Aorta (tissue), 5 donors: ENCODE measurements around the gene C19orf18. TPM values are rescaled to one million over a fixed set of nuclear protein-coding genes. Genes with fewer than 3 reads are reported as not detected.
A peak's percentile ranks its signal among the peaks of the same experiment; 100 is the strongest.
"Not testable (repeated sequence)": the region's sequence is repeated elsewhere in the genome, so short reads cannot be mapped to it uniquely, and the experiment has no call there.

Experiments used
- ATAC-seq: fragments of 200-7000 bp; cut with Tn5 transposase; one replicate; pipeline ENCODE4 v1.9.1; 2022; ENCODE audit warnings: moderate library complexity; ENCODE audit not compliant: low FRiP score
- DNase-seq, 2 donors: peaks; one replicate each; pipeline ENCODE4 v3.0.0-alpha.2; 2020
- H3K27ac ChIP-seq, 2 donors: one replicate each; pipeline ENCODE4 v1.5.1; 2013; ENCODE audit warnings: low read length in 2 of 2, mild to moderate bottlenecking in 2 of 2, moderate library complexity in 2 of 2, control low read depth in 1 of 2, inconsistent platforms in 1 of 2, low read depth in 1 of 2
- H3K27me3 ChIP-seq, 2 donors: one replicate each; pipeline ENCODE4 v1.6.1; 2013; ENCODE audit warnings: control low read depth in 1 of 2, low read length in 1 of 2, mild to moderate bottlenecking in 1 of 2, moderate library complexity in 1 of 2; ENCODE audit not compliant: insufficient read depth in 2 of 2, control insufficient read depth in 1 of 2
- H3K36me3 ChIP-seq, 2 donors: one replicate each; pipeline ENCODE4 v1.6.1; 2013; ENCODE audit warnings: control low read depth in 1 of 2, low read length in 1 of 2, mild to moderate bottlenecking in 1 of 2; ENCODE audit not compliant: insufficient read depth in 2 of 2, control insufficient read depth in 1 of 2
- H3K4me1 ChIP-seq, 2 donors: one replicate each; pipeline ENCODE4 v1.6.1; 2013; ENCODE audit warnings: low read length in 2 of 2, control low read depth in 1 of 2, mild to moderate bottlenecking in 1 of 2, moderate library complexity in 1 of 2; ENCODE audit not compliant: insufficient read depth in 2 of 2, control insufficient read depth in 1 of 2
- H3K4me3 ChIP-seq, 2 donors: one replicate each; pipeline ENCODE4 v1.5.1; 2013; ENCODE audit warnings: low read length in 2 of 2, control low read depth in 1 of 2, mild to moderate bottlenecking in 1 of 2
- H3K9me3 ChIP-seq: one replicate; pipeline ENCODE4 v1.6.1; 2013; ENCODE audit warnings: mild to moderate bottlenecking, low read length; ENCODE audit not compliant: control insufficient read depth
- WGBS, 2 donors: extraction: QIAGEN DNeasy Blood & Tissue Kit; methylation state at CpG; one replicate each; pipeline ENCODE4 v1.1.7; 2013; 5-methylcytosine and 5-hydroxymethylcytosine counted together
- intact Hi-C, 2 donors: fragments of 100-400 bp; cut with DNase I; formaldehyde crosslinking; loops; one replicate each; pipeline versions ENCODE4 v1.14.2 to v1.15.0; 2022
- polyA plus RNA-seq, 2 donors: library from polyadenylated mRNA; stranded (reverse); fragments of 200-250 nt; gene quantifications; one replicate each; pipeline ENCODE4 v1.2.3, GENCODE V29; 2013
- total RNA-seq, 2 donors: library from RNA; stranded (reverse); fragmentation: NEBNext Ultra II Directional; extraction: Animal tissue kit (Norgen Biotek cat#: 25700); gene quantifications; one replicate each; pipeline ENCODE4 v1.2.1, GENCODE V29; 2021
- donor health status: healthy with polysubstance abuse.
- donor health status: Bipolar disorder and iron deficiency.
- donor health status: DM: no; HTN: no; CAD: no.
- donor health status: DM: no; HTN: no; CAD: no.
- donor health status: DM: yes; HTN: yes; CAD: no.

The C19orf18 gene
- total and polyA plus RNA-seq, 4 donors: 1.0 to 2.9 (median 2.0) TPM; not detected in 1

DNA sequence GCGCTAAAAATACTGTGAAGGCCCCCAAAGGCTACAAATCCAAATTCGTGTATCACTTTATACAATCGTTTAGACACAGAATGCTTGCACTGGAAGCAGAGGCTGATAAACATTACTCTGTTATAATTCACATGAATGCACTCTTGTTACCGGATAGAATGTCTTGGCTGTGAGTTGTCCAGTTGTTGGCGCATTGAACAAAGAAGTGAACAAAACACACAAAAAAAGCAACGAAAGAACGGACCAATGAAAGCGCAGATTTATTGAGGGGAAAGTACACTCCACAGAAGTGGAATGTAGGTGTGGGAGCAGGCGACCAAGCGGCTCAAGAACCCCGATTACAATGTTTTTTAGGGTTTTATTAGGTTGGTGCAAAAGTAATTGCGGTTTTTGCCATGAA lies 38.6 kb downstream of the C19orf18 start:
- Histone ChIP-seq H3K4me3 (no peak overlapping the region), H3K36me3 (no peaks in the 10 kb centered on the region), H3K4me1 (no peaks in the 10 kb centered on the region), H3K27me3 (no peaks in the 10 kb centered on the region), H3K9me3 (peaks cover 15% of the 10 kb centered on the region), H3K27ac (no peak overlapping the region)
- DNase-seq (no peak), ATAC-seq (no peak)
- intact Hi-C loops: no loop called here
- WGBS, 2 donors: 87% methylated on average over 12 of the region's 12 CpGs

DNA sequence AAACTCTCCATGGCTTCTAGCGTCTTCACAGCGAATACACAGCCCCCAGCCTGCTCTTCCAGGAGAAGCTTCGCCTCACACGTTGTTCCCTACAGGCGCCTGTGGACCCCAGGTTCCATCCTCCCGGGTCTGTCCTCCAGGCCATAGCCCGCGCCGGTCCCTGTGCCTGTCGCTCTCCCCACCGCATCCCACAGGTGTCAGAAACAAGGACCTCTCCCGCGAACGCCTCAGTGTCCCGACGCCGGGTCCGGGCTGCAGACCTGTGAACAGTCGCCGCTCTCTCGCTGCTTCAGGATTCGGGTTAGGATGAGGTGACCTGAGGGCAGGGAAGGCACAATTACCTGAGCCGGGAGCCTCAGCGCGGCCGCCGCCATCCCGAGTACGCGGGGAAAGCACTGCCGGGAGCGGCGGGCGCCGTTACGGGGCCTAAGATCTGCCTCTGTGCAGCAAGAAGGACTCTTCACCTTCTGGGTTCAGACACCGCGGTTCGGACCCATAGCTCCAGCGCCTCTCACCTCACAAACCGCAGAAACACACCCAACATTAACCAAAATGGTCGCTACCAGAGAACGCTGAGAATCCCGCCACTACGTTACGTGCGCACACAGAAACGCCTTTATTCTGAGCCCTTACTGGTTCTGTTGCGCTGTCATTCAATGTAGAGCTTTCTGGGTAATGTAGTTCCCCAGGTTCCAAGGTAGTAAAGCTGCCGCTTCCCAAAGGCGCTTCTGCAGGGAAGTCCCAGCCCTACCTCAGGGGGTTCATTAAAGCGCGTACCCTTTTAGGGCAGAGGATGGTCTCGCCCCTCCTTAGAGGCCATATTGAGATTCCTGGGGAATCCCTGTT lies 39.3 kb downstream of the C19orf18 start, which contains the start of gene ZNF418:
TSS of gene ZNF418 (minus strand) at position 583 of the 846 bp plus-strand sequence. CDS start 1,580 bp downstream, outside the sequence.
- ATAC-seq: peak; percentile 89
- peak in 1 of 2 donors; percentile 51 for DNase-seq
- intact Hi-C loops: no loop called here
- no peaks in the 10 kb centered on the region for H3K4me1 ChIP-seq
- H3K9me3 ChIP-seq: peaks cover 21% of the 10 kb centered on the region
- 1 to 2% methylated on average over 54 of the region's 54 CpGs for WGBS, 2 donors
- no peaks in the 10 kb centered on the region for H3K27me3 ChIP-seq
- no peak within 1 kb of the TSS for H3K27ac ChIP-seq
- peaks cover 0 to 2% of the 10 kb centered on the region in 2 donors for H3K36me3 ChIP-seq
- no peak within 1 kb of the TSS for H3K4me3 ChIP-seq

DNA sequence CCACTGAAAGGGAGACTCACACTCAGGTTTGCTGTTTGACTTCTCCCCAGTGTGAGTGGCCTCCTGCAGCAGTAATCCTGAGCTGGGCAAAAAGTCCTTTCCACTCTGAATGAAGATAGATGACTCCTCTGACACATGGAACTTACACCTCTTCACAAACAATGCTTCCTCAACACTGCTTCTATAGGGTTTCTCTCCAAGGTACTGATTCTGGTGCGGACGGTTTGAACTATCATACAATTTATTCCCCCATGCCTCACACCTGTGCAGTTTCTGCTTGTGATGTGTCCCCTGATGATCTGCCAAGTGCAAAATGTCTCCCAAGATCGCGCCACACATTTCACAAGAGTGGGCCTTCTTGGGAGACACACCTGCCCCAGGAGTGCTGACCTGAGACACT lies 46.7 kb downstream of the C19orf18 start:
- Histone ChIP-seq H3K4me3 (no peak overlapping the region), H3K27me3 (no peaks in the 10 kb centered on the region), H3K36me3 (peaks cover 0 to 7% of the 10 kb centered on the region in 2 donors), H3K9me3 (peaks cover 29% of the 10 kb centered on the region), H3K4me1 (no peaks in the 10 kb centered on the region), H3K27ac (no peak overlapping the region)
- ATAC-seq (no peak), DNase-seq (no peak)
- WGBS, 2 donors: 96 to 100% methylated on average over 4 of the region's 4 CpGs
- intact Hi-C loops: no loop called here

DNA sequence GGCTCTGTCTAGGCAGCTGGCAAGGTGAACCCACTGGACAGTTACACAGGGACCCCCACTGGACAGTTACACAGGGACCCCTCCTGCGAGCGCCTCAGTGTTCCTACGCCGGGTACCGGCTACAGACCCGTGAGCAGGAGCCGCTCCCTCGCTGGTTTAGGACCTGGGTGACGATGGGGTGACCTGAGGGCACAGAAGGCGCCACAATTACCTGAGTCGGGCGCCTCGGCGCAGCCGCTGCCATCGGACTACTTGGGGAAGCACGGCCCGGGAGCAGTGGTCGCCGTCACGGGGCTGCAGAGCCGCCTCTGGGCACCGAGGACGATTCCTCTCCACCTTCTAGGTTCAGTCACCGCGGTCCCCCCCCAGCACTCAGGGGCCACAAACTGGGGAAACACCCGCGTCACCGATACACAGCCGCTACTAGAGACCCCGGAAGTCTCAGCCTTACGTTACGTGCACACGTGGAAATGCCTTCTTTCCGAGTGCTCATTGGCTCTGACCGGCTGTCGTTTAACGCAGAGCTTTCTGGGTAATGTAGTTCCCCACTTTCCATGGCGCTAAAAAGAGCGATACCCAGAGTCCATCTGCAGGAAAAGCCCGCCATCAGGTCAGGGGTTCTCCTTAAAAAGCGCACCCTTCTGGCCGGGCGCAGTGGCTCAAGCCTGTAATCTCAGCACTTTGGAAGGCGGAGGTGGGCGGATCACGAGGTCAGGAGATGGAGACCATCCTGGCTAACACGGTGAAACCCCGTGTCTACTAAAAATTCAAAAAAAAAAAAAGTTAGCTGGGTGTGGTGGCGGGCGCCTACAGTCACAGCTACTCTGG lies 58.0 kb downstream of the C19orf18 start, which contains the start of gene ZNF417:
TSS of gene ZNF417 (minus strand) at position 425 of the 828 bp plus-strand sequence. CDS start at position 244, 181 bp downstream.
- H3K27me3 ChIP-seq, intact Hi-C loops, H3K36me3 ChIP-seq, H3K4me1 ChIP-seq, H3K27ac ChIP-seq: not testable (repeated sequence)
- peaks cover 14% of the 10 kb centered on the region for H3K9me3 ChIP-seq
- peak within 1 kb of the TSS; percentile 11 to 78 for H3K4me3 ChIP-seq
- DNase-seq: peak; percentile 88
- ATAC-seq: peak; percentile 98
- 0 to 1% methylated on average over 43 to 51 of the region's 51 CpGs for WGBS, 2 donors

DNA sequence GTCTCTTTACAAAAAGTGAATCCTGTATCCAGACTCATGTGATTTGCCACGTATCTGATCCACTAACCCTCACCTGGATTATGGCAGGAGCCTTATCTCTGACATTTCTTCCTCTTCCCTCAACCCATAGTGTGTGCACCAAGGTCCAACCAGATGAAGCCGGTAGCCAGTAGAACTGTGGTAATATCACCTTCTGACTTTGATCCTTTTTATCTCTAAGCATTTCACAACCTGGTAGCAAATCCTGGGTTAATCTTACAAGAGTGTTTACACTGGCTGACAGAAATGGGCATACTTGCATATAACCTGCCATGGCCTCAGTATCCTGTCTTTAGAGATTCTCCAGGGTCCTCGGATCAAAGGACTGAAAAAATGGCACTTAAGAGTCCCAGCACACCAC lies 59.8 kb downstream of the C19orf18 start:
- peaks cover 15 to 16% of the 10 kb centered on the region in 2 donors for H3K36me3 ChIP-seq
- no peak overlapping the region for H3K4me3 ChIP-seq
- H3K9me3 ChIP-seq: peaks cover 21% of the 10 kb centered on the region
- WGBS, 2 donors: 89 to 91% methylated on average over 3 of the region's 3 CpGs
- H3K4me1 ChIP-seq: peaks cover 0 to 5% of the 10 kb centered on the region in 2 donors
- H3K27me3 ChIP-seq: no peaks in the 10 kb centered on the region
- H3K27ac ChIP-seq: no peak overlapping the region
- DNase-seq: no peak
- intact Hi-C loops: no loop called here
- ATAC-seq: no peak

Other genes with a start within 250 kb of the C19orf18 start
- gene ZNF671, start 246.9 kb downstream of the C19orf18 start, total RNA-seq: 1 to 10 TPM; 2.9 to 5.4 TPM
- gene ZNF671, start 246.9 kb downstream of the C19orf18 start, polyA plus RNA-seq: 1 to 10 TPM; 1.1 to 5.2 TPM
- 10 to 100 TPM in 1 of 2 donors, 1 to 10 TPM in 1; 7.8 to 13.6 TPM for gene ZNF776, start 227.7 kb downstream of the C19orf18 start, total RNA-seq
- gene ZNF776, start 227.7 kb downstream of the C19orf18 start, polyA plus RNA-seq: 1 to 10 TPM; 4.8 to 5.4 TPM
- gene ZNF586, start 204.9 kb downstream of the C19orf18 start, total RNA-seq: 10 to 100 TPM in 1 of 2 donors, 1 to 10 TPM in 1; 9.8 to 17.9 TPM
- gene ZNF586, start 204.9 kb downstream of the C19orf18 start, polyA plus RNA-seq: 1 to 10 TPM; 3.7 to 6.6 TPM
- 1 to 10 TPM; 8.0 to 8.5 TPM for gene ZNF552, start 159.6 kb downstream of the C19orf18 start, total RNA-seq
- gene ZNF552, start 159.6 kb downstream of the C19orf18 start, polyA plus RNA-seq: 1 to 10 TPM; 4.5 to 6.1 TPM
- gene ZNF587B, start 144.2 kb downstream of the C19orf18 start, total RNA-seq: 10 to 100 TPM; 14.1 to 15.8 TPM
- gene ZNF587B, start 144.2 kb downstream of the C19orf18 start, polyA plus RNA-seq: 1 to 10 TPM; 1.5 to 4.6 TPM
- gene ZNF587, start 124.7 kb downstream of the C19orf18 start, total RNA-seq: 10 to 100 TPM; 24.9 to 40.8 TPM
- 1 to 10 TPM; 3.4 to 9.6 TPM for gene ZNF587, start 124.7 kb downstream of the C19orf18 start, polyA plus RNA-seq
- 10 to 100 TPM; 11.1 to 15.1 TPM for gene ZNF814, start 85.5 kb downstream of the C19orf18 start, total RNA-seq
- 1 to 10 TPM; 1.1 to 6.1 TPM for gene ZNF814, start 85.5 kb downstream of the C19orf18 start, polyA plus RNA-seq
- gene ZNF417, start 57.9 kb downstream of the C19orf18 start, total RNA-seq: 10 to 100 TPM; 15.7 to 23.5 TPM
- gene ZNF417, start 57.9 kb downstream of the C19orf18 start, polyA plus RNA-seq: 1 to 10 TPM; 2.0 to 4.2 TPM
- 10 to 100 TPM in 1 of 2 donors, 1 to 10 TPM in 1; 5.2 to 10.1 TPM for gene ZNF418, start 39.1 kb downstream of the C19orf18 start, total RNA-seq
- gene ZNF418, start 39.1 kb downstream of the C19orf18 start, polyA plus RNA-seq: 1 to 10 TPM; 1.6 to 4.9 TPM
- gene ZNF256, start 26.8 kb downstream of the C19orf18 start, total RNA-seq: 1 to 10 TPM; 5.7 to 6.7 TPM
- 1 to 10 TPM in 1 of 2 donors, under 1 TPM in 1; 0.75 to 3.7 TPM for gene ZNF256, start 26.8 kb downstream of the C19orf18 start, polyA plus RNA-seq
- gene ZNF606, start 28.3 kb upstream of the C19orf18 start, total RNA-seq: 10 to 100 TPM in 1 of 2 donors, 1 to 10 TPM in 1; 9.9 to 21.0 TPM
- 10 to 100 TPM in 1 of 2 donors, 1 to 10 TPM in 1; 4.8 to 12.0 TPM for gene ZNF606, start 28.3 kb upstream of the C19orf18 start, polyA plus RNA-seq
- not detected for gene ZSCAN1, start 59.5 kb upstream of the C19orf18 start, total RNA-seq
- under 1 TPM in 1 of 2 donors, not detected in 1; 0.23 TPM for gene ZSCAN1, start 59.5 kb upstream of the C19orf18 start, polyA plus RNA-seq
- gene ZNF135, start 84.7 kb upstream of the C19orf18 start, total RNA-seq: 1 to 10 TPM; 3.4 to 6.6 TPM
- gene ZNF135, start 84.7 kb upstream of the C19orf18 start, polyA plus RNA-seq: 10 to 100 TPM in 1 of 2 donors, 1 to 10 TPM in 1; 2.1 to 12.8 TPM
- gene ZSCAN18, start 123.7 kb upstream of the C19orf18 start, total RNA-seq: 10 to 100 TPM; 58.6 to 62.7 TPM
- gene ZSCAN18, start 123.7 kb upstream of the C19orf18 start, polyA plus RNA-seq: 100 to 1,000 TPM in 1 of 2 donors, 10 to 100 TPM in 1; 24.0 to 104 TPM
- gene ZNF329, start 176.3 kb upstream of the C19orf18 start, total RNA-seq: 10 to 100 TPM in 1 of 2 donors, 1 to 10 TPM in 1; 9.4 to 10.6 TPM
- gene ZNF329, start 176.3 kb upstream of the C19orf18 start, polyA plus RNA-seq: 1 to 10 TPM; 4.1 to 5.5 TPM
- gene ZNF274, start 208.5 kb upstream of the C19orf18 start, total RNA-seq: 10 to 100 TPM; 25.5 to 26.0 TPM
- gene ZNF274, start 208.5 kb upstream of the C19orf18 start, polyA plus RNA-seq: 10 to 100 TPM in 1 of 2 donors, 1 to 10 TPM in 1; 4.1 to 14.6 TPM